HepG2 (cell line): ENCODE measurements around the gene SGCB. TPM values are rescaled to one million over a fixed set of nuclear protein-coding genes. Genes with fewer than 3 reads are reported as not detected.

Experiments used
- AGO1 ChIP-seq: fragments of 200-400 bp; formaldehyde crosslinking; IDR thresholded peaks from 2 replicates; pipeline ENCODE4 v1.6.1; 2017; ENCODE audit warnings: mild to moderate bottlenecking, low read depth, low read length, moderate library complexity; ENCODE audit not compliant: poor library complexity, severe bottlenecking
- AGO2 ChIP-seq: fragments of 200-400 bp; formaldehyde crosslinking; optimal IDR thresholded peaks from 2 replicates; pipeline ENCODE3; 2017; ENCODE audit warnings: mild to moderate bottlenecking, low read depth, low read length, moderate library complexity
- ATAD3A ChIP-seq: sonication (generic); formaldehyde crosslinking; IDR thresholded peaks from 2 replicates; pipeline ENCODE4 v1.4.0; 2020; ENCODE audit warnings: missing genetic modification reagents
- BRCA1 ChIP-seq: sonication (generic); formaldehyde crosslinking; IDR thresholded peaks from 2 replicates; pipeline ENCODE4 v1.4.0; 2020; ENCODE audit warnings: missing genetic modification reagents
- EHMT2 ChIP-seq: fragments of 200-600 bp; sonication (generic); IDR thresholded peaks from 2 replicates; pipeline ENCODE4 v1.7.0; 2017; ENCODE audit warnings: antibody characterized with exemption, low read depth, low read length, borderline replicate concordance
- ETV5 ChIP-seq: IDR thresholded peaks from 2 replicates; pipeline ENCODE4 v1.6.1; 2018; ENCODE audit warnings: missing biosample characterization, missing genetic modification reagents, inconsistent platforms, borderline replicate concordance
- ETV6 ChIP-seq: sonication (generic); formaldehyde crosslinking; conservative IDR thresholded peaks from 2 replicates; pipeline ENCODE4 v1.4.0; 2020; ENCODE audit warnings: missing genetic modification reagents
- GABPB1 ChIP-seq: IDR thresholded peaks from 2 replicates; pipeline ENCODE4 v1.6.1; 2016; ENCODE audit warnings: mild to moderate bottlenecking, missing genetic modification reagents, moderate library complexity, missing compliant biosample characterization
- HOXA3 ChIP-seq: sonication (generic); formaldehyde crosslinking; IDR thresholded peaks from 2 replicates; pipeline ENCODE4 v1.5.0; 2020; ENCODE audit warnings: missing genetic modification reagents
- KDM2A ChIP-seq: sonication (generic); formaldehyde crosslinking; IDR thresholded peaks from 2 replicates; pipeline ENCODE4 v1.4.0; 2020; ENCODE audit warnings: low read depth, missing genetic modification reagents, borderline replicate concordance
- KLF16 ChIP-seq, 2 experiments: sonication (generic) in 1 of 2; formaldehyde crosslinking in 1 of 2; IDR thresholded peaks; 2 replicates each; pipeline versions ENCODE4 v1.6.1 to v1.8.0; 2016 to 2023; ENCODE audit warnings: missing genetic modification reagents in 2 of 2, missing compliant biosample characterization in 1 of 2
- MBNL3 ChIP-seq: fragments of 250-450 bp; sonication (Bioruptor Pico); conservative IDR thresholded peaks from 2 replicates; pipeline ENCODE4 v1.8.0; 2022; ENCODE audit warnings: mild to moderate bottlenecking, inconsistent platforms
- NCOR1 ChIP-seq: fragments of 200-600 bp; sonication (generic); IDR thresholded peaks from 2 replicates; pipeline ENCODE4 v1.7.0; 2017; ENCODE audit warnings: antibody characterized with exemption, low read length, borderline replicate concordance
- ONECUT2 ChIP-seq: sonication (generic); formaldehyde crosslinking; IDR thresholded peaks from 2 replicates; pipeline ENCODE4 v1.4.0; 2020; ENCODE audit warnings: missing genetic modification reagents
- POGZ ChIP-seq: sonication (generic); formaldehyde crosslinking; IDR thresholded peaks from 2 replicates; pipeline ENCODE4 v1.4.0; 2020; ENCODE audit warnings: mild to moderate bottlenecking, missing genetic modification reagents
- RCOR2 ChIP-seq: IDR thresholded peaks from 2 replicates; pipeline ENCODE4 v1.6.1; 2016; ENCODE audit warnings: missing biosample characterization, missing genetic modification reagents
- SATB2 ChIP-seq: sonication (generic); formaldehyde crosslinking; IDR thresholded peaks from 2 replicates; pipeline ENCODE4 v1.5.0; 2020; ENCODE audit warnings: missing genetic modification reagents
- SMAD3 ChIP-seq: sonication (generic); formaldehyde crosslinking; IDR thresholded peaks from 2 replicates; pipeline ENCODE4 v1.4.0; 2020; ENCODE audit warnings: missing genetic modification reagents
- YEATS4 ChIP-seq: sonication (generic); formaldehyde crosslinking; IDR thresholded peaks from 2 replicates; pipeline ENCODE4 v1.4.0; 2020; ENCODE audit warnings: missing genetic modification reagents, borderline replicate concordance
- ZFP41 ChIP-seq: sonication (generic); formaldehyde crosslinking; IDR thresholded peaks from 2 replicates; pipeline ENCODE4 v1.4.0; 2020; ENCODE audit warnings: mild to moderate bottlenecking, missing genetic modification reagents, borderline replicate concordance
- ZNF17 ChIP-seq: sonication (generic); formaldehyde crosslinking; IDR thresholded peaks from 2 replicates; pipeline ENCODE4 v1.5.0; 2020; ENCODE audit warnings: mild to moderate bottlenecking, missing genetic modification reagents
- ZNF251 ChIP-seq: sonication (generic); formaldehyde crosslinking; IDR thresholded peaks from 2 replicates; pipeline ENCODE4 v1.9.0; 2021; ENCODE audit warnings: mild to moderate bottlenecking, missing genetic modification reagents
- ZNF274 ChIP-seq: sonication (generic); formaldehyde crosslinking; IDR thresholded peaks from 2 replicates; pipeline ENCODE4 v1.5.1; 2020; ENCODE audit warnings: mild to moderate bottlenecking, missing genetic modification reagents
- ZNF605 ChIP-seq: sonication (generic); formaldehyde crosslinking; IDR thresholded peaks from 2 replicates; pipeline ENCODE4 v1.8.0; 2022; ENCODE audit warnings: mild to moderate bottlenecking, missing genetic modification reagents
- ZNF777 ChIP-seq: sonication (generic); formaldehyde crosslinking; IDR thresholded peaks from 2 replicates; pipeline ENCODE4 v1.4.0; 2020; ENCODE audit warnings: missing genetic modification reagents
- ZNF780A ChIP-seq: sonication (generic); formaldehyde crosslinking; IDR thresholded peaks from 2 replicates; pipeline ENCODE4 v1.8.0; 2022; ENCODE audit warnings: mild to moderate bottlenecking, missing genetic modification reagents, moderate library complexity
- ZNF790 ChIP-seq: sonication (generic); formaldehyde crosslinking; IDR thresholded peaks from 2 replicates; pipeline ENCODE4 v1.8.0; 2022; ENCODE audit warnings: missing genetic modification reagents, mild to moderate bottlenecking, borderline replicate concordance
- polyA plus RNA-seq, 8 experiments: library from polyadenylated mRNA; depleted of rRNA in 3 of 8; stranded (reverse) in 7 of 8; unstranded in 1 of 8; fragments of >200 nt; fragmentation: Illumina TruSeq in 4 of 8; extraction: Trizol in 4 of 8; gene quantifications; 2 replicates each; pipeline versions ENCODE4 v1.2.1 to v1.2.3, GENCODE V29; 2011 to 2016; ENCODE audit warnings: low read depth in 4 of 8, missing spikeins in 1 of 8, mixed read lengths in 1 of 8; ENCODE audit not compliant: insufficient read depth in 1 of 8
- total RNA-seq, 5 experiments: library from RNA; depleted of rRNA; stranded (reverse); fragments of >200 nt; fragmentation: Illumina TruSeq; extraction: Trizol; gene quantifications; 2 replicates each; pipeline ENCODE4 v1.2.3, GENCODE V29; 2016; ENCODE audit warnings: low read depth in 1 of 5
- TF ChIP-seq, protein P1 (sequence below): sonication (generic); formaldehyde crosslinking; IDR thresholded peaks from 2 replicates; pipeline ENCODE4 v1.4.0; 2020; ENCODE audit warnings: missing genetic modification reagents, borderline replicate concordance
- TF ChIP-seq, protein P2 (sequence below): sonication (generic); formaldehyde crosslinking; IDR thresholded peaks from 2 replicates; pipeline ENCODE4 v1.4.0; 2020; ENCODE audit warnings: missing genetic modification reagents

SGCB gene
- total and polyA plus RNA-seq, 2 of the 13 experiments (the other 11 are each of a cell fraction or from before 2014, with no cell fraction given), result 2.2 to 4.8 TPM

DNA sequence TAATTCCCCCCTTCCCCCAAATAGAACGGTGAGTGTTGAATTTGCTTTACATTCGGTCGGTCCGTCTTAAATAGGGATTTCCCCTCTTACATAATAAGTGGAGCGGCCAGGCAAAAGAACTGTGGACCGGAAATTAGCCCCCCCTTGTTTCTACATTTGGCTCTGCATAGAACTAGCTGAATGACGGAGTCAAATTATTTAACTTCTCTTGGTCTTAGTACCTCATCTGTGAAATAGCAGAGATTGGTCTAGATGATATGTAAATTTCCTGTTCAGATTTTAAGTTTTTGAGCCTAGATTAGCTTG, 14.3 kb upstream of the SGCB start (continued):
- no peak for TF ChIP-seq SMAD3 (CRISPR knock-in tag)
- TF ChIP-seq ETV5 (CRISPR knock-in tag), result peak; percentile 81
- TF ChIP-seq HOXA3 (CRISPR knock-in tag), result 0 out of 2 replicates have a peak, but pooled peaks have one; percentile 7
- TF ChIP-seq NCOR1, result 0 out of 2 replicates have a peak, but pooled peaks have one; percentile 59
- TF ChIP-seq POGZ (CRISPR knock-in tag), result 0 out of 2 replicates have a peak, but pooled peaks have one; percentile 36
- TF ChIP-seq ZNF274, result no peak
- TF ChIP-seq, protein P1, sequence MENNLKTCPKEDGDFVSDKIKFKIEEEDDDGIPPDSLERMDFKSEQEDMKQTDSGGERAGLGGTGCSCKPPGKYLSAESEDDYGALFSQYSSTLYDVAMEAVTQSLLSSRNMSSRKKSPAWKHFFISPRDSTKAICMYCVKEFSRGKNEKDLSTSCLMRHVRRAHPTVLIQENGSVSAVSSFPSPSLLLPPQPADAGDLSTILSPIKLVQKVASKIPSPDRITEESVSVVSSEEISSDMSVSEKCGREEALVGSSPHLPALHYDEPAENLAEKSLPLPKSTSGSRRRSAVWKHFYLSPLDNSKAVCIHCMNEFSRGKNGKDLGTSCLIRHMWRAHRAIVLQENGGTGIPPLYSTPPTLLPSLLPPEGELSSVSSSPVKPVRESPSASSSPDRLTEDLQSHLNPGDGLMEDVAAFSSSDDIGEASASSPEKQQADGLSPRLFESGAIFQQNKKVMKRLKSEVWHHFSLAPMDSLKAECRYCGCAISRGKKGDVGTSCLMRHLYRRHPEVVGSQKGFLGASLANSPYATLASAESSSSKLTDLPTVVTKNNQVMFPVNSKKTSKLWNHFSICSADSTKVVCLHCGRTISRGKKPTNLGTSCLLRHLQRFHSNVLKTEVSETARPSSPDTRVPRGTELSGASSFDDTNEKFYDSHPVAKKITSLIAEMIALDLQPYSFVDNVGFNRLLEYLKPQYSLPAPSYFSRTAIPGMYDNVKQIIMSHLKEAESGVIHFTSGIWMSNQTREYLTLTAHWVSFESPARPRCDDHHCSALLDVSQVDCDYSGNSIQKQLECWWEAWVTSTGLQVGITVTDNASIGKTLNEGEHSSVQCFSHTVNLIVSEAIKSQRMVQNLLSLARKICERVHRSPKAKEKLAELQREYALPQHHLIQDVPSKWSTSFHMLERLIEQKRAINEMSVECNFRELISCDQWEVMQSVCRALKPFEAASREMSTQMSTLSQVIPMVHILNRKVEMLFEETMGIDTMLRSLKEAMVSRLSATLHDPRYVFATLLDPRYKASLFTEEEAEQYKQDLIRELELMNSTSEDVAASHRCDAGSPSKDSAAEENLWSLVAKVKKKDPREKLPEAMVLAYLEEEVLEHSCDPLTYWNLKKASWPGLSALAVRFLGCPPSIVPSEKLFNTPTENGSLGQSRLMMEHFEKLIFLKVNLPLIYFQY (CRISPR knock-in tag), result no peak
- TF ChIP-seq BRCA1 (CRISPR knock-in tag), result 0 out of 2 replicates have a peak, but pooled peaks have one; percentile 19
- TF ChIP-seq ZNF251 (CRISPR knock-in tag), result no peak
- no peak for TF ChIP-seq RCOR2 (CRISPR knock-in tag)
- 0 out of 2 replicates have a peak, but pooled peaks have one; percentile 15 for TF ChIP-seq SATB2 (CRISPR knock-in tag)
- no peak for TF ChIP-seq ZFP41 (CRISPR knock-in tag)
- no peak for TF ChIP-seq AGO2
- no peak for TF ChIP-seq ONECUT2 (CRISPR knock-in tag)
- TF ChIP-seq KDM2A (CRISPR knock-in tag), result no peak
- TF ChIP-seq ETV6 (CRISPR knock-in tag), result no peak
- TF ChIP-seq ZNF780A (CRISPR knock-in tag), result no peak
- no peak for TF ChIP-seq ZNF777 (CRISPR knock-in tag)
- peak; percentile 75; the same call in 1 of the 2 replicates for TF ChIP-seq GABPB1 (CRISPR knock-in tag)
- TF ChIP-seq, protein P2, sequence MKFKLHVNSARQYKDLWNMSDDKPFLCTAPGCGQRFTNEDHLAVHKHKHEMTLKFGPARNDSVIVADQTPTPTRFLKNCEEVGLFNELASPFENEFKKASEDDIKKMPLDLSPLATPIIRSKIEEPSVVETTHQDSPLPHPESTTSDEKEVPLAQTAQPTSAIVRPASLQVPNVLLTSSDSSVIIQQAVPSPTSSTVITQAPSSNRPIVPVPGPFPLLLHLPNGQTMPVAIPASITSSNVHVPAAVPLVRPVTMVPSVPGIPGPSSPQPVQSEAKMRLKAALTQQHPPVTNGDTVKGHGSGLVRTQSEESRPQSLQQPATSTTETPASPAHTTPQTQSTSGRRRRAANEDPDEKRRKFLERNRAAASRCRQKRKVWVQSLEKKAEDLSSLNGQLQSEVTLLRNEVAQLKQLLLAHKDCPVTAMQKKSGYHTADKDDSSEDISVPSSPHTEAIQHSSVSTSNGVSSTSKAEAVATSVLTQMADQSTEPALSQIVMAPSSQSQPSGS, result 0 out of 2 replicates have a peak, but pooled peaks have one; percentile 11
- no peak for TF ChIP-seq ZNF790 (CRISPR knock-in tag)
- TF ChIP-seq EHMT2, result no peak
- no peak for TF ChIP-seq ZNF605 (CRISPR knock-in tag)
- TF ChIP-seq ZNF17 (CRISPR knock-in tag), result no peak
- no peak for TF ChIP-seq ATAD3A (CRISPR knock-in tag)
- TF ChIP-seq AGO1, result no peak
- no peak for TF ChIP-seq MBNL3
- TF ChIP-seq YEATS4 (CRISPR knock-in tag), result 0 out of 2 replicates have a peak, but pooled peaks have one; percentile 47
- TF ChIP-seq KLF16 (CRISPR knock-in tag; IDR thresholded peaks at IDR 0.05), result no peak
